Nephron progenitor cell (in vitro differentiated cells): ENCODE measurements around the gene CALD1.

Experiments
- DNase-seq: peaks from one replicate; pipeline ENCODE4 v3.0.0; 2021
- H3K27ac Mint-ChIP-seq: 2 replicates; pipeline ENCODE4 v1.8.0; 2021; ENCODE audit warnings: mild to moderate bottlenecking, moderate library complexity, mixed read lengths
- H3K27me3 Mint-ChIP-seq: 2 replicates; pipeline ENCODE4 v1.8.0; 2021; ENCODE audit warnings: mild to moderate bottlenecking, low read depth, mixed read lengths; ENCODE audit not compliant: poor library complexity
- H3K36me3 Mint-ChIP-seq: 2 replicates; pipeline ENCODE4 v1.8.0; 2021; ENCODE audit warnings: low read depth, mixed read lengths
- H3K4me1 Mint-ChIP-seq: 2 replicates; pipeline ENCODE4 v1.8.0; 2021; ENCODE audit warnings: mixed read lengths
- H3K4me3 Mint-ChIP-seq: 2 replicates; pipeline ENCODE4 v1.8.0; 2021; ENCODE audit warnings: mild to moderate bottlenecking, moderate library complexity, mixed read lengths
- H3K9me3 Mint-ChIP-seq: 2 replicates; pipeline ENCODE4 v1.8.0; 2021; ENCODE audit warnings: mild to moderate bottlenecking, moderate library complexity, mixed read lengths
- CTCF ChIP-seq: fragments of 200-600 bp; sonication (generic); IDR thresholded peaks from 2 replicates; pipeline ENCODE4 v1.5.0; 2021; ENCODE audit warnings: antibody characterized with exemption

CALD1 gene

DNA sequence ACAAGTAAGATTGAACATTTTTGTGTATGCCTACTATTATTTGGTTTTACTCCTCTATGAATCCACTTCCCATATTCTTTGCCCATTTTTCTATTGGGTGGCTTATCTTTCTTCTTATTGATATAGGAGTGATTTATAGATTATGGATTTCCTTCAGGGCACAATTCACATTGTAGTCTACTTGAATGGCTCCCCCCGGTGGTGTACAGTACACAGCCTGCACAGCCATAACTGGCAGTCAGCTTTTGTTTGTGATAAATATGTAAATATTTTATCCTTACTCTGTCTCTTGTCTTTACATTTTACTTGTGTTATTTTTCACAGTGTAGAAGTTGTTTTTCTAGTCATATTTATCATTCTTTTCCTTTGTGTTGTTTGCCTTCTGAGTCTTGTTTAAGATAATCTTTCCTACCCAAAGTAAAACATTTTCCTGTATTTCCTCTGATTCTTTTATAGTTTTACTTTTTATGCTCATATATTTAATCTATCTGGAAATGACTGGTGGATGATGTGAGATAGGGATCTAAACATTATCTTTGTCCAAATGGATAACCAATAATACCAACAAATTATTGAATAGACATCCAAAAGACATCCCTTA is 23.9 kb upstream of the CALD1 start:
- H3K36me3 Mint-ChIP-seq = no peaks in the 10 kb centered on the region
- H3K27me3 Mint-ChIP-seq = no peaks in the 10 kb centered on the region
- TF ChIP-seq CTCF = peak; percentile 57
- H3K27ac Mint-ChIP-seq = no peak overlapping the region
- H3K4me3 Mint-ChIP-seq = no peak overlapping the region
- peak; percentile 41 for DNase-seq
- H3K9me3 Mint-ChIP-seq = no peaks in the 10 kb centered on the region
- H3K4me1 Mint-ChIP-seq = peaks cover 3% of the 10 kb centered on the region

DNA sequence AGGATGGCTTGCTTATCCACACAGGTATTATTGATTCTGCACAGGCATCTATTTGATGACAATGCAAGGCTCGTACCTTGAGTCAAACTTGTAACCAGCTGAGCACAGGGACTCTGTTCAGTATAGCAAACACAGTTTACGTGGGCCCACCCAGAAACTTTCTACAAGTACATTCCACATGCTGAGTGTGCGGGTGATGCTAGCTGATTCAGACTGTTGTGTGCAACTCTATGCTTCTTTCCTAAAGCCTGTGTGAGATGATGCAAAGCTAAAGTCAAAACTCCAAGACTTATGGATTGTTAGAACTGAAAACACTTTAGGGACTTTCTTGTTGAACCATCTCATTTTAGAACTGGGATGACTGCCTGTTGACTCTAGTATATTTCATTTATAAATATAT is 21.5 kb upstream of the CALD1 start:
- Mint-ChIP-seq H3K4me1 (peaks cover 13% of the 10 kb centered on the region), H3K27me3 (peaks cover 3% of the 10 kb centered on the region), H3K27ac (no peak overlapping the region), H3K9me3 (no peaks in the 10 kb centered on the region), H3K4me3 (no peak overlapping the region), H3K36me3 (no peaks in the 10 kb centered on the region)
- no peak for DNase-seq
- TF ChIP-seq CTCF = no peak

DNA sequence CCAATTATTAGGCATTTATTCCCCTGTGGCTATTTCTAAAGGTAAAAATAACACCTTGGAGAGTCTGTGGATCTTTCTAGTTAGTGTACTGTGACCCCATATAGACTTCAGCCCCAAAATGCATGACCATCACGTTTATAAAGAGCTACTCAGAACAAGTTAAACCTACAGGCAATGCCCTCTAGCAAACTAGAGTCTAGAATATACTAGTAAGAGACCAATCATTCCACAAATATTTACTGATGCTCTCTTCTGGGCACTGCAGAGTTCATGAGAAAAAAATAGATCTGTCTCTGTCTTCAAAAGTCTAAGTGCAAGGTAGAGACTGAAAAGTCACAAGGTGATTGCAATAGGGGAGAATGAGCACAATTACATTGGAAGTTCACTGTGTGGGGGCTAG is 20.5 kb upstream of the CALD1 start:
- H3K4me3 Mint-ChIP-seq = no peak overlapping the region
- no peak for DNase-seq
- H3K27me3 Mint-ChIP-seq = peaks cover 3% of the 10 kb centered on the region
- no peak for TF ChIP-seq CTCF
- H3K9me3 Mint-ChIP-seq = no peaks in the 10 kb centered on the region
- H3K27ac Mint-ChIP-seq = no peak overlapping the region
- peaks cover 13% of the 10 kb centered on the region for H3K4me1 Mint-ChIP-seq
- H3K36me3 Mint-ChIP-seq = no peaks in the 10 kb centered on the region

GRCh38 chr7:134761266-134761665 is 18.2 kb upstream of the CALD1 start:
- no peak for TF ChIP-seq CTCF
- no peak overlapping the region for H3K4me3 Mint-ChIP-seq
- peak overlapping the region; percentile 29 for H3K27ac Mint-ChIP-seq

GRCh38 chr7:134763960-134764359 is 15.5 kb upstream of the CALD1 start:
- Mint-ChIP-seq H3K4me1 (peaks cover 26% of the 10 kb centered on the region), H3K27ac (no peak overlapping the region), H3K36me3 (peaks cover 8% of the 10 kb centered on the region), H3K4me3 (no peak overlapping the region), H3K27me3 (peaks cover 3% of the 10 kb centered on the region), H3K9me3 (peaks cover 17% of the 10 kb centered on the region)
- no peak for TF ChIP-seq CTCF
- DNase-seq = no peak

More at GRCh38 chr7:134761266-134761665, 18.2 kb upstream of the CALD1 start:
- Mint-ChIP-seq H3K4me1 (peaks cover 13% of the 10 kb centered on the region), H3K36me3 (no peaks in the 10 kb centered on the region), H3K9me3 (peaks cover 6% of the 10 kb centered on the region), H3K27me3 (peaks cover 3% of the 10 kb centered on the region)
- DNase-seq = no peak

- TF ChIP-seq CTCF = no peak
- Mint-ChIP-seq H3K4me3 (no peak overlapping the region), H3K27me3 (peaks cover 3% of the 10 kb centered on the region), H3K36me3 (peaks cover 8% of the 10 kb centered on the region), H3K27ac (no peak overlapping the region), H3K4me1 (peaks cover 26% of the 10 kb centered on the region), H3K9me3 (peaks cover 17% of the 10 kb centered on the region)
- DNase-seq = no peak
Observed at GRCh38 chr7:134764365-134764764, 15.1 kb upstream of the CALD1 start.
